PFSK-1 (cell line): ENCODE data around the gene ZNF469.

Experiments
- FOXP2 ChIP-seq: optimal IDR thresholded peaks from 2 replicates; pipeline ENCODE3; 2011; ENCODE audit warnings: borderline replicate concordance, control low read depth, inconsistent platforms; ENCODE audit not compliant: insufficient read depth; ENCODE audit errors: extremely low read length, extremely low read depth
- POLR2AphosphoS5 ChIP-seq: IDR thresholded peaks from 2 replicates; pipeline ENCODE4 v1.6.1; 2012; ENCODE audit warnings: low read depth, mild to moderate bottlenecking, control low read depth, low read length, moderate library complexity
- REST ChIP-seq, 2 experiments: IDR thresholded peaks; 2 replicates each; pipeline versions ENCODE4 v1.6.1 to v1.8.0; 2011 to 2012; ENCODE audit warnings: low read depth in 2 of 2, low read length in 2 of 2, control low read depth in 1 of 2, inconsistent platforms in 1 of 2, mild to moderate bottlenecking in 1 of 2, moderate library complexity in 1 of 2; ENCODE audit not compliant: insufficient read depth in 1 of 2
- SIN3A ChIP-seq: IDR thresholded peaks from 2 replicates; pipeline ENCODE4 v1.6.1; 2012; ENCODE audit warnings: mild to moderate bottlenecking, low read length, moderate library complexity, borderline replicate concordance; ENCODE audit not compliant: insufficient read depth
- TAF1 ChIP-seq: IDR thresholded peaks from 2 replicates; pipeline ENCODE4 v1.6.1; 2012; ENCODE audit warnings: low read length, control low read depth, borderline replicate concordance; ENCODE audit not compliant: insufficient read depth

The ZNF469 gene

GRCh38 chr16:88366032-88366703 is 16.6 kb upstream of the ZNF469 start:
- TF ChIP-seq POLR2AphosphoS5: no peak
- no peak for TF ChIP-seq FOXP2
- no peak for TF ChIP-seq TAF1
- TF ChIP-seq SIN3A: no peak
- TF ChIP-seq REST (IDR thresholded peaks at IDR 0.05; ENCODE audit: insufficient read depth in 1 of 2, low read depth in 2 of 2, low read length in 2 of 2): no peak

- TF ChIP-seq FOXP2 (no peak), SIN3A (no peak), TAF1 (no peak), REST (IDR thresholded peaks at IDR 0.05; ENCODE audit: insufficient read depth in 1 of 2, low read depth in 2 of 2, low read length in 2 of 2) (no peak), POLR2AphosphoS5 (no peak)
These were observed 16.1 kb upstream of the ZNF469 start for GRCh38 chr16:88366704-88367047.

GRCh38 chr16:88367560-88367959 is 15.2 kb upstream of the ZNF469 start:
- TF ChIP-seq POLR2AphosphoS5 (no peak), FOXP2 (no peak), SIN3A (no peak), TAF1 (no peak), REST (IDR thresholded peaks at IDR 0.05; ENCODE audit: insufficient read depth in 1 of 2, low read depth in 2 of 2, low read length in 2 of 2) (no peak)

- no peak for TF ChIP-seq POLR2AphosphoS5
- TF ChIP-seq SIN3A: no peak
- TF ChIP-seq FOXP2: no peak
- TF ChIP-seq TAF1: no peak
These were observed 14.7 kb upstream of the ZNF469 start for GRCh38 chr16:88368036-88368435.

GRCh38 chr16:88368994-88369393 is 13.8 kb upstream of the ZNF469 start:
- TF ChIP-seq FOXP2 (no peak), SIN3A (no peak), POLR2AphosphoS5 (no peak), TAF1 (no peak), REST (IDR thresholded peaks at IDR 0.05; ENCODE audit: insufficient read depth in 1 of 2, low read depth in 2 of 2, low read length in 2 of 2) (no peak)
